CD4-positive, alpha-beta T cell (primary cell): Measurements from ENCODE around the gene MRPS23. TPM values are rescaled to one million over a fixed set of nuclear protein-coding genes. Genes with fewer than 3 reads are reported as not detected.

ENCODE experiments used
- ATAC-seq: fragments of 200-7000 bp; cut with Tn5 transposase; one replicate; pipeline ENCODE4 v1.10.0; 2022; ENCODE audit warnings: mild to moderate bottlenecking; ENCODE audit not compliant: poor library complexity
- CTCF ChIA-PET: fragments of 350-600 bp; sonication (Branson Sonifier 250); formaldehyde crosslinking; loops from one replicate; lab custom pipeline; 2021; ENCODE audit warnings: antibody characterized with exemption, inconsistent platforms; lab: Charles Lee
- POLR2A ChIA-PET: fragments of 350-600 bp; sonication (Branson Sonifier 250); formaldehyde crosslinking; loops from one replicate; lab custom pipeline; 2021; ENCODE audit warnings: antibody characterized with exemption, inconsistent platforms; lab: Charles Lee
- DNase-seq, 14 experiments: peaks; one replicate each; pipeline ENCODE4 v3.0.0-alpha.2; 2013 to 2020; ENCODE audit warnings: mixed read lengths in 2 of 14
- H3K27ac ChIP-seq, 2 donors: one replicate each; pipeline versions ENCODE4 v1.5.1 to v1.7.0; 2013; ENCODE audit warnings: low read length in 2 of 2, low read depth in 1 of 2, mild to moderate bottlenecking in 1 of 2
- H3K27me3 ChIP-seq, 2 experiments: 1 replicate in 1 of 2; 2 replicates in 1 of 2; pipeline versions ENCODE4 v1.6.1 to v1.7.0; 2013; ENCODE audit warnings: low read length in 2 of 2, control low read depth in 1 of 2, mild to moderate bottlenecking in 1 of 2, moderate library complexity in 1 of 2; ENCODE audit not compliant: insufficient read depth in 2 of 2, control insufficient read depth in 1 of 2
- H3K36me3 ChIP-seq: one replicate; pipeline ENCODE4 v1.6.1; 2013; ENCODE audit warnings: low read length, control low read depth; ENCODE audit not compliant: insufficient read depth
- H3K4me1 ChIP-seq: one replicate; pipeline ENCODE4 v1.6.1; 2013; ENCODE audit warnings: low read length, control low read depth; ENCODE audit not compliant: insufficient read depth
- H3K4me3 ChIP-seq: one replicate; pipeline ENCODE4 v1.5.1; 2013; ENCODE audit warnings: mild to moderate bottlenecking, low read length, moderate library complexity
- H3K9me3 ChIP-seq, 2 experiments: 1 replicate in 1 of 2; 2 replicates in 1 of 2; pipeline versions ENCODE4 v1.6.1 to v1.7.0; 2013; ENCODE audit warnings: low read length in 2 of 2, mild to moderate bottlenecking in 2 of 2, control low read depth in 1 of 2, moderate library complexity in 1 of 2; ENCODE audit not compliant: control insufficient read depth in 1 of 2, insufficient read depth in 1 of 2
- H3K27ac Mint-ChIP-seq: one replicate; pipeline ENCODE4 v1.8.0; 2020; ENCODE audit warnings: mixed read lengths
- H3K27me3 Mint-ChIP-seq: one replicate; pipeline ENCODE4 v1.8.0; 2021; ENCODE audit warnings: mixed read lengths
- H3K36me3 Mint-ChIP-seq: one replicate; pipeline ENCODE4 v1.8.0; 2021; ENCODE audit warnings: low read depth, mixed read lengths
- H3K4me1 Mint-ChIP-seq: one replicate; pipeline ENCODE4 v1.8.0; 2021; ENCODE audit warnings: low read depth, mixed read lengths
- H3K4me3 Mint-ChIP-seq: one replicate; pipeline ENCODE4 v1.8.0; 2020; ENCODE audit warnings: mild to moderate bottlenecking, mixed read lengths
- H3K9me3 Mint-ChIP-seq: one replicate; pipeline ENCODE4 v1.8.0; 2020; ENCODE audit warnings: mixed read lengths
- CTCF ChIP-seq: fragments of 200-600 bp; IDR thresholded peaks from one replicate; pipeline ENCODE4 v1.8.0; 2022; ENCODE audit warnings: antibody characterized with exemption, mild to moderate bottlenecking
- intact Hi-C, 2 experiments: fragments of 100-400 bp; cut with DNase I in 1 of 2; cut with micrococcal nuclease in 1 of 2; formaldehyde crosslinking; loops; one replicate each; pipeline versions ENCODE4 v1.15.1 to v1.9.0; 2023 to 2025; cut with DNase I, micrococcal nuclease
- total RNA-seq, 174 experiments: library from RNA in 2 of 174; stranded (reverse) in 2 of 174; gene quantifications; one replicate each; pipeline ENCODE4 v1.2.3 and lab custom pipeline; 2021 to 2026

The MRPS23 gene
- total RNA-seq, 2 experiments from 2014 or later: 14.6 to 14.7 TPM

- Histone ChIP-seq H3K36me3 (no peaks in the 10 kb centered on the region), H3K4me3 (no peak overlapping the region), H3K9me3 (no peaks in the 10 kb centered on the region), H3K27ac (no peak overlapping the region), H3K4me1 (no peaks in the 10 kb centered on the region), H3K27me3 (no peaks in the 10 kb centered on the region)
- Mint-ChIP-seq H3K4me3 (no peak overlapping the region), H3K27me3 (no peaks in the 10 kb centered on the region), H3K36me3 (no peaks in the 10 kb centered on the region), H3K9me3 (no peaks in the 10 kb centered on the region), H3K27ac (no peak overlapping the region), H3K4me1 (no peaks in the 10 kb centered on the region)
- intact Hi-C loops: no loop called here
- DNase-seq: no peak
- CTCF ChIA-PET: no interaction called here
- POLR2A ChIA-PET: no interaction called here
- TF ChIP-seq CTCF: no peak
- no peak for ATAC-seq
Observed at GRCh38 chr17:57886020-57886419, 36.2 kb upstream of the MRPS23 start.

GRCh38 chr17:57885148-57885915, 35.5 kb upstream of the MRPS23 start:
- no peaks in the 10 kb centered on the region for H3K9me3 ChIP-seq

GRCh38 chr17:57881783-57882351, 32.0 kb upstream of the MRPS23 start:
- ChIA-PET POLR2A (no interaction called here), CTCF (no interaction called here)
- Mint-ChIP-seq H3K27me3 (peaks cover 6% of the 10 kb centered on the region), H3K27ac (no peak overlapping the region), H3K9me3 (no peaks in the 10 kb centered on the region), H3K4me1 (peaks cover 13% of the 10 kb centered on the region), H3K4me3 (no peak overlapping the region), H3K36me3 (no peaks in the 10 kb centered on the region)
- H3K36me3 ChIP-seq: no peaks in the 10 kb centered on the region
- H3K9me3 ChIP-seq: no peaks in the 10 kb centered on the region
- no peak overlapping the region for H3K27ac ChIP-seq
- no peak for TF ChIP-seq CTCF
- H3K4me1 ChIP-seq: peaks cover 7% of the 10 kb centered on the region
- no peak overlapping the region for H3K4me3 ChIP-seq
- H3K27me3 ChIP-seq: no peaks in the 10 kb centered on the region
- ATAC-seq (no peak), DNase-seq (no peak)
- intact Hi-C loops: no loop called here

More at GRCh38 chr17:57885148-57885915, 35.5 kb upstream of the MRPS23 start:
- no peak overlapping the region for H3K4me3 Mint-ChIP-seq
- H3K27me3 ChIP-seq: no peaks in the 10 kb centered on the region
- DNase-seq: no peak
- no peaks in the 10 kb centered on the region for H3K36me3 Mint-ChIP-seq
- H3K4me1 Mint-ChIP-seq: peaks cover under 1% of the 10 kb centered on the region
- no peak overlapping the region for H3K27ac Mint-ChIP-seq
- no peaks in the 10 kb centered on the region for H3K9me3 Mint-ChIP-seq
- H3K36me3 ChIP-seq: no peaks in the 10 kb centered on the region
- ATAC-seq: no peak
- ChIA-PET CTCF (no interaction called here), POLR2A (no interaction called here)
- no peak for TF ChIP-seq CTCF
- H3K27ac ChIP-seq: no peak overlapping the region
- intact Hi-C loops: no loop called here
- no peaks in the 10 kb centered on the region for H3K27me3 Mint-ChIP-seq
- peaks cover under 1% of the 10 kb centered on the region for H3K4me1 ChIP-seq
- no peak overlapping the region for H3K4me3 ChIP-seq
